Measurements from ENCODE around the gene GRK2. TPM values are rescaled to one million over a fixed set of nuclear protein-coding genes. Genes with fewer than 3 reads are reported as not detected.

The GRK2 gene
- total RNA-seq, 1 experiment from 2014 or later: 51.5 TPM

Other genes with a start within 250 kb of the GRK2 start
- gene SYT12, start 243.3 kb upstream of the GRK2 start, total RNA-seq (2014; rRNA removed; shearing (Covaris generic)): 0.03 TPM in 1 of 2 replicates, not detected in the other
- gene RHOD, start 209.6 kb upstream of the GRK2 start, total RNA-seq (2014; rRNA removed; shearing (Covaris generic)): not detected in 2 replicates
- gene KDM2A, start 147.2 kb upstream of the GRK2 start, total RNA-seq (2014; rRNA removed; shearing (Covaris generic)): 18.9 and 25.6 TPM in 2 replicates
- 26.5 and 27.6 TPM in 2 replicates for gene ANKRD13D, start 22.8 kb downstream of the GRK2 start, total RNA-seq (2014; rRNA removed; shearing (Covaris generic))
- 2.2 and 2.9 TPM in 2 replicates for gene SSH3, start 37.1 kb downstream of the GRK2 start, total RNA-seq (2014; rRNA removed; shearing (Covaris generic))
- gene POLD4, start 87.1 kb downstream of the GRK2 start, total RNA-seq (2014; rRNA removed; shearing (Covaris generic)): 34.5 and 39.4 TPM in 2 replicates
- gene CLCF1, start 107.1 kb downstream of the GRK2 start, total RNA-seq (2014; rRNA removed; shearing (Covaris generic)): 7.5 and 9.3 TPM in 2 replicates
- gene RAD9A, start 125.5 kb downstream of the GRK2 start, total RNA-seq (2014; rRNA removed; shearing (Covaris generic)): 6.5 and 11.7 TPM in 2 replicates
- gene PPP1CA, start 135.4 kb downstream of the GRK2 start, total RNA-seq (2014; rRNA removed; shearing (Covaris generic)): 324 and 339 TPM in 2 replicates
- 0.05 TPM in 1 of 2 replicates, not detected in the other for gene TBC1D10C, start 137.6 kb downstream of the GRK2 start, total RNA-seq (2014; rRNA removed; shearing (Covaris generic))
- 0.13 TPM in 1 of 2 replicates, not detected in the other for gene CARNS1, start 149.2 kb downstream of the GRK2 start, total RNA-seq (2014; rRNA removed; shearing (Covaris generic))
- 49.0 and 52.7 TPM in 2 replicates for gene RPS6KB2, start 162.0 kb downstream of the GRK2 start, total RNA-seq (2014; rRNA removed; shearing (Covaris generic))
- 0.60 TPM in 1 of 2 replicates, not detected in the other for gene PTPRCAP, start 171.2 kb downstream of the GRK2 start, total RNA-seq (2014; rRNA removed; shearing (Covaris generic))
- gene CORO1B, start 177.0 kb downstream of the GRK2 start, total RNA-seq (2014; rRNA removed; shearing (Covaris generic)): 113 and 151 TPM in 2 replicates
- not detected in 2 replicates for gene GPR152, start 186.3 kb downstream of the GRK2 start, total RNA-seq (2014; rRNA removed; shearing (Covaris generic))
- gene CABP4, start 188.9 kb downstream of the GRK2 start, total RNA-seq (2014; rRNA removed; shearing (Covaris generic)): not detected in 2 replicates
- 3.3 and 6.9 TPM in 2 replicates for gene TMEM134, start 202.8 kb downstream of the GRK2 start, total RNA-seq (2014; rRNA removed; shearing (Covaris generic))
- gene AIP, start 216.6 kb downstream of the GRK2 start, total RNA-seq (2014; rRNA removed; shearing (Covaris generic)): 81.5 and 91.2 TPM in 2 replicates
- 0.13 and 0.90 TPM in 2 replicates for gene PITPNM1, start 238.9 kb downstream of the GRK2 start, total RNA-seq (2014; rRNA removed; shearing (Covaris generic))
- gene CDK2AP2, start 241.7 kb downstream of the GRK2 start, total RNA-seq (2014; rRNA removed; shearing (Covaris generic)): 20.0 and 24.7 TPM in 2 replicates

Data from HT1080 (cell line).